Raji (cell line): ENCODE data around the gene NOL12.

Experiments
- POLR2A ChIP-seq: IDR thresholded peaks from 2 replicates; pipeline ENCODE4 v1.6.1; 2011; ENCODE audit warnings: low read depth, low read length, control low read depth; ENCODE audit not compliant: insufficient read depth

The NOL12 gene

DNA sequence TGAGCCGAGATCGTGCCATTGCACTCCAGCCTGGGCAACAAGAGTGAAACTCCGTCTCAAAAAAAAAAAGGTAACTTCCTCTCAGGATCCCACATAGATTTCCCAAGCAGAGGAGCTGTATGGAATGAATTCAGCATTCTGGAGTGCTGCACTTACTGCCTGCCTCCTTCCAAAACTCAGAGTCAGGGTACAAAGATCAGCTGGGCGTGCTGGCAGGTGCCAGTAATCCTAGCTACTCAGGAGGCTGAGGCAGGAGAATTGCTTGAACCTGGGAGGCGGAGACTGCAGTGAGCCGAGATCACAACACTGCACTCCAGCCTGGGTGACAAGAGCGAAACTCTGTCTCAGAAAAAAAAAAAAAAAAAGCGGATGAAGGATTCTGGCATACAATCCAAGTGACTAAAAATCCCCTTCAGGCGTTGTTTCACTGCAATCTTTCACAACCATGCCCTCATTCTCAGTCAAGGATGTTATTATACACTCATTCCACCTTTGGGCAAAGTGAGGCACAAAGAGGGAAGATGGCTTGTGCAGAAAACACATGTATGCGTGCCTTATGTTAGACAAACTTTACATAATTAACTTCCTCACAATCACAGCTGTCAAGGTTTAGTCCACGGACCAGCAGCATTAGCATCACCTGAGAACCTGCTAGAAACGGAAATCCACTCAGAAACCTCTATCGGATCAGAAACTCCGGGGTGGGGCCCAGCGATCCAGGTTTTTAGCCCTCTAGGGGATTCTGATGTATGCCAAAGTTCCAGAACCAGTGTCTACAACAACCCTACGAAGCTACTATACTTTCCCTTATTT, 1.1 kb upstream of the NOL12 start:
- no peak for TF ChIP-seq POLR2A

- no peak for TF ChIP-seq POLR2A
Observed at GRCh38 chr22:37690407-37690806, 4.3 kb downstream of the NOL12 start.

- no peak for TF ChIP-seq POLR2A
Observed at GRCh38 chr22:37690901-37691504, 4.9 kb downstream of the NOL12 start.

GRCh38 chr22:37692627-37693285, 6.6 kb downstream of the NOL12 start:
- TF ChIP-seq POLR2A: no peak

GRCh38 chr22:37696657-37697537, 10.8 kb downstream of the NOL12 start, which contains the start of gene TRIOBP:
TRIOBP (plus strand) TSS chr22:37697048; CDS start chr22:37701366, 4,318 bp downstream.
- TF ChIP-seq POLR2A: no peak

DNA sequence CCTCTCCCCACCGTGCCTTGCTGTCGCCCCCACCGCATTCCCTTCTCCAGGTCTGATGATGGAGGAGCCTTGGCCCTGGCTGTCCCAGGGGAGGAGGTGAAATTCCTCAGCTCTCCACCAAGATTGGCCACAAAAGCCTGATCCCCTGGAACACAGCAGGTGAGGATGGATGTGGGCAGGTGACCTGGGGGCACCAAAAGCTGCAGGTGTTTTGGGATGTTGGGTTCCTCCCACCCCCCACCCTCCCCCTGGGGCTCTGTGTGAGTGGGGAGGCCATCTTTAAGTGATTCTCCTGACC, 11.3 kb downstream of the NOL12 start:
- no peak for TF ChIP-seq POLR2A

GRCh38 chr22:37701141-37701786, 15.1 kb downstream of the NOL12 start:
- no peak for TF ChIP-seq POLR2A

DNA sequence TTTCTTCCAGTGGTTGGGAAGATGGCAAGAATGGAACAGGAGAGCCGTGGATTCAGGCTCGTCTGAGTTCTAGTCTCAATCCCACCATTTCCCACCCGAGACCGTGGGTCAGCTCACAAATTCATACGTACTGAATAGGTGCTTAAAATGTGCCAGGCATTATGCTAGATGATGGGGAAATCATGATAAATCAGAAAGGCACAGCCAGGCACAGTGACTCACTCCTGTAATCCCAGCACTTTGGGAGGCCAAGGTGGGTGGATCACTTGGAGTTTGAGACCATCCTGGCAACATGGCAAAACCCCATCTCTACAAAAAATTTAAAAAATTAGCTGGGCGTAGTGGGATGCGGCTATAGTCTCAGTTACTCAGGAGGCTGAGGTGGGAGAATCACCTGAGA, 17.8 kb downstream of the NOL12 start:
- TF ChIP-seq POLR2A: no peak

- TF ChIP-seq POLR2A: no peak
Observed at GRCh38 chr22:37704645-37705044, 18.5 kb downstream of the NOL12 start.

- TF ChIP-seq POLR2A: no peak
Observed at GRCh38 chr22:37705205-37705604, 19.1 kb downstream of the NOL12 start.

DNA sequence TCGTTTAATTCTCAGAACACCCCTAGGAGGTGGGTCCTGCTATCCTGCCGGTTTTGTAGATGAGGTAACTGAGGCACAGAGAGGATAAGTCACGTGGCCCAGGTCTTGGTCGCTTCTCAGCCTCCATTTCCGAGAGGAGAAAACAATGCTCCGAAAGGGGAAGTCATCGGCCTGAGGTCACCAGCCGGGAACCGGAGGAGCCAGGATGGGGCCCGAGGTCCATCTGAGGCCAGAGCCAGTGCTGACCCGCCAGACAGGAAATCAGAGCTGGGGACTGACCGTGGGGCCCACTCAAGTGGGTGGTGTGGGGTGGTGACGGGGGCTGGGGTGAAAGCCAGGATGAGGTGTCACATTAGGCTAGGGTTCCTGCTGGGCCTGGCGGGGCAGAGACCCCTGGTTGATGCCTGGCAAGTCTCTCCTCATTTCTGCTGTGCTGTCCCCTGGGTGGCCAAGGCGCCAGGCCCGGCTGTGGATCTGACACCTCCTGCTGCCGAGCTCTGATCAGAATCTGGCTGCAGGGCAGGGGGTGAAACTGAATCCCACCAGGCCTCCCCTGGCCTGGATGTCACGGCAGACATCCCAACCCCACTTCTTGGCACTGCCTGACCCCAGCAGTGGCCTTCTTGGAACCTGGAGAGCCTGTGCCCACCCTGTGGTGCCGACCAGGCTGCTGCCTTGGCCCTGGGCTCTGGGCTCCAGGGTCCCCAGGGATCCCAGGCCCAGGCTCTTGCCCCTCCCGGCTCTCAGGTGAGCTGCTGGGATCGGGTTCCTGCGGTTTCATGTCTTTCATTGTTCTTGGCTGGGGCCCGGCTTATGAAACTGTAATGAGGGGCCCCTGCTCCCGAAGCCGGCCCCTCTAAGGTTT, 22.7 kb downstream of the NOL12 start:
- no peak for TF ChIP-seq POLR2A

DNA sequence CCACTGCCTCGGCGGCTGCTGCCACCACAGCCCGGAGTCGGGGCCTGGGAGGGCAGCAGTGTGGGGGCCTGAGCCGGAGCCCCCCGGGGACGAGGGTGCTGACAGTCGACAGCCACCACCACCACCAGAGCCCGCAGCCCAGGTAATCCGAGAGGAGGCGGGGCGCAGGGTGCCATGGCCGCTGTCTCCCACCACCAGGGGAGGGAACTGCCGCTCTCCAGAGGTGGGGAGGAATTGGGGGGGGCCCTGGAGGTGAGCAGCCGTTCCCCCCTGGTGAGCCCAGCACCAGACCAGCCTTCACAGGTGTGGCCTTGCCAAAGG, 23.3 kb downstream of the NOL12 start:
- TF ChIP-seq POLR2A: no peak

GRCh38 chr22:37710675-37711074, 24.5 kb downstream of the NOL12 start:
- no peak for TF ChIP-seq POLR2A

- TF ChIP-seq POLR2A: no peak
Observed at GRCh38 chr22:37711490-37711889, 25.3 kb downstream of the NOL12 start.
